Measurements from ENCODE around the gene PDE11A.

- TF ChIP-seq POLR2A (IDR thresholded peaks at IDR 0.05; ENCODE audit: low read depth, low read length) (no peak), TAF1 (IDR thresholded peaks at IDR 0.05; ENCODE audit: borderline replicate concordance, low read depth, low read length) (no peak), POLR2AphosphoS5 (IDR thresholded peaks at IDR 0.05; ENCODE audit: low read depth, low read length) (no peak)
Observed at GRCh38 chr2:177746358-177746757, 326.2 kb downstream of the PDE11A start.

Data from GM12892 (cell line).